Tibial nerve (tissue), 4 donors: ENCODE measurements around the gene CGB2. TPM values are rescaled to one million over a fixed set of nuclear protein-coding genes. Genes with fewer than 3 reads are reported as not detected.

Experiments
- DNase-seq, 2 donors: peaks; one replicate each; pipeline ENCODE4 v3.0.0-alpha.2; 2019; ENCODE audit warnings: low spot score in 2 of 2
- H3K27ac ChIP-seq, 4 donors: fragments of 200-600 bp; sonication (generic) in 3 of 4; one replicate each; pipeline ENCODE4 v1.5.1; 2017 to 2019; ENCODE audit warnings: mild to moderate bottlenecking in 1 of 4
- H3K27me3 ChIP-seq, 2 donors: fragments of 200-600 bp; sonication (generic) in 1 of 2; one replicate each; pipeline versions ENCODE4 v1.5.1 to v1.6.0; 2017 to 2019
- H3K36me3 ChIP-seq, 3 donors: fragments of 200-600 bp; sonication (generic); one replicate each; pipeline ENCODE4 v1.5.1; 2018 to 2019
- H3K4me1 ChIP-seq, 4 donors: fragments of 200-600 bp; sonication (generic) in 3 of 4; one replicate each; pipeline ENCODE4 v1.5.1; 2017 to 2019
- H3K4me3 ChIP-seq, 4 donors: fragments of 200-600 bp; sonication (generic) in 3 of 4; one replicate each; pipeline ENCODE4 v1.5.1; 2017 to 2019; ENCODE audit warnings: mild to moderate bottlenecking in 1 of 4, moderate library complexity in 1 of 4
- H3K9me3 ChIP-seq, 4 donors: fragments of 200-600 bp; sonication (generic) in 3 of 4; one replicate each; pipeline ENCODE4 v1.5.1; 2017 to 2019
- EP300 ChIP-seq, 2 donors: sonication (generic); formaldehyde crosslinking; IDR thresholded peaks; one replicate each; pipeline ENCODE4 v1.6.1; 2017; ENCODE audit warnings: antibody characterized with exemption in 2 of 2, mild to moderate bottlenecking in 1 of 2
- POLR2A ChIP-seq, 2 donors: fragments of 450-650 bp; IDR thresholded peaks; one replicate each; pipeline ENCODE4 v1.6.1; 2017; ENCODE audit warnings: antibody characterized with exemption in 2 of 2, mild to moderate bottlenecking in 2 of 2, moderate library complexity in 2 of 2
- WGBS, 2 donors: methylation state at CpG; one replicate each; pipeline ENCODE4 v1.1.5; 2018; 5-methylcytosine and 5-hydroxymethylcytosine counted together
- total RNA-seq, 4 donors: library from RNA; depleted of rRNA; stranded (reverse); fragments of >200 nt; gene quantifications; one replicate each; pipeline ENCODE4 v1.1.0, GENCODE V29; 2016
- TF ChIP-seq, protein P1 (sequence below), 5 experiments: fragments of 200-600 bp in 3 of 5; fragments of 450-650 bp in 2 of 5; sonication (generic) in 3 of 5; IDR thresholded peaks; one replicate each; pipeline ENCODE4 v1.5.1; 2016 to 2019; ENCODE audit warnings: antibody characterized with exemption in 5 of 5, mild to moderate bottlenecking in 3 of 5, moderate library complexity in 2 of 5

CGB2 gene
- total RNA-seq, 4 donors from 2014 or later, result not detected

DNA sequence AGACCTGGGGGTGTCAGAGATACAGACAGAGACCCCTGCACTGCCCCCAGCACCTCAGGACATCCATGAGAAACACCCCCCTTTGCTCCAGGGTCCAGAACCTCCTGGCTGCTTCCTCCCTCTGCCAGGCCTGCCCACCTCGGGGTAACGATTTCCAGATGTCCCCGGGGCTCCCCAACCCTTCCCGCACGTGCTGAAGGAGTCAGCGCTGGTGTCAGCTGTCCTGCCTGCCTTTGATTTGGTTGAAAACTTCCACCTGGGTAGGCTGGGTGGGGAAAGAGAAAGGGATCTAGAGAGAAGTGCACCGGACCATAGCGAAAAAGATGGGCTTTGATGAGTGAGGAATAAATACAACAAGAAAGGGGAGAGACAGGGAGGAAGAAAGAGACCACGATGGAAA is 27.4 kb downstream of the CGB2 start:
- no peak overlapping the region for H3K4me3 ChIP-seq
- 53 to 57% methylated on average over 9 of the region's 9 CpGs for WGBS, 2 donors
- peaks cover 0 to 78% of the 10 kb centered on the region in 2 donors for H3K27me3 ChIP-seq
- no peaks in the 10 kb centered on the region for H3K36me3 ChIP-seq
- no peak overlapping the region for H3K27ac ChIP-seq
- DNase-seq, result no peak
- no peaks in the 10 kb centered on the region for H3K9me3 ChIP-seq
- TF ChIP-seq POLR2A (IDR thresholded peaks at IDR 0.05), result no peak
- TF ChIP-seq, protein P1, sequence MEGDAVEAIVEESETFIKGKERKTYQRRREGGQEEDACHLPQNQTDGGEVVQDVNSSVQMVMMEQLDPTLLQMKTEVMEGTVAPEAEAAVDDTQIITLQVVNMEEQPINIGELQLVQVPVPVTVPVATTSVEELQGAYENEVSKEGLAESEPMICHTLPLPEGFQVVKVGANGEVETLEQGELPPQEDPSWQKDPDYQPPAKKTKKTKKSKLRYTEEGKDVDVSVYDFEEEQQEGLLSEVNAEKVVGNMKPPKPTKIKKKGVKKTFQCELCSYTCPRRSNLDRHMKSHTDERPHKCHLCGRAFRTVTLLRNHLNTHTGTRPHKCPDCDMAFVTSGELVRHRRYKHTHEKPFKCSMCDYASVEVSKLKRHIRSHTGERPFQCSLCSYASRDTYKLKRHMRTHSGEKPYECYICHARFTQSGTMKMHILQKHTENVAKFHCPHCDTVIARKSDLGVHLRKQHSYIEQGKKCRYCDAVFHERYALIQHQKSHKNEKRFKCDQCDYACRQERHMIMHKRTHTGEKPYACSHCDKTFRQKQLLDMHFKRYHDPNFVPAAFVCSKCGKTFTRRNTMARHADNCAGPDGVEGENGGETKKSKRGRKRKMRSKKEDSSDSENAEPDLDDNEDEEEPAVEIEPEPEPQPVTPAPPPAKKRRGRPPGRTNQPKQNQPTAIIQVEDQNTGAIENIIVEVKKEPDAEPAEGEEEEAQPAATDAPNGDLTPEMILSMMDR (IDR thresholded peaks at IDR 0.05), result no peak
- TF ChIP-seq EP300 (IDR thresholded peaks at IDR 0.05), result no peak
- peaks cover 0 to 27% (median 14%) of the 10 kb centered on the region in 4 donors for H3K4me1 ChIP-seq

DNA sequence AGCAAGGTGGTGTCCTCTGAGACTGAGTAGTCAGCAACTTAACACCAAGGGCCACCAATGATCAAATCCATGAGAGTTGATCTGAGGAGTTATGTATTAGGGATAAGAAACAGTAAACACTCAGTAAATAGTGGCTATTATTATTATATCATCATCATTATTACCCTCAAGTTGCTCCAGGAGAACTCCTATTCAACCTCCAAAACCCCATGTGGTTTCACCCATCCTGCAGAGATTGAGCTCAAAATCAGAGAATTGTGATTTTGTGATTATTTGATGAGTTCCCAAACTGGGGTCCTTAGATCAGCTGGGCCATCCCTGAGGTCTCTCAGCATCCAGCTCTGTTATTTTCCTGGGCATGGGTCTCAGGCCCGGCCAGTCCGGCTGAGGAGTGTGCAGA is 29.3 kb downstream of the CGB2 start:
- Histone ChIP-seq H3K9me3 (no peaks in the 10 kb centered on the region), H3K27ac (no peak overlapping the region), H3K4me3 (no peak overlapping the region), H3K27me3 (peaks cover 2 to 90% of the 10 kb centered on the region in 2 donors), H3K4me1 (peaks cover 0 to 35% (median 20%) of the 10 kb centered on the region in 4 donors), H3K36me3 (no peaks in the 10 kb centered on the region)
- TF ChIP-seq, protein P1 (IDR thresholded peaks at IDR 0.05), result no peak
- TF ChIP-seq POLR2A (IDR thresholded peaks at IDR 0.05), result no peak
- no peak for TF ChIP-seq EP300 (IDR thresholded peaks at IDR 0.05)
- WGBS, 2 donors, result 94 to 96% methylated on average over 2 of the region's 2 CpGs
- no peak for DNase-seq

DNA sequence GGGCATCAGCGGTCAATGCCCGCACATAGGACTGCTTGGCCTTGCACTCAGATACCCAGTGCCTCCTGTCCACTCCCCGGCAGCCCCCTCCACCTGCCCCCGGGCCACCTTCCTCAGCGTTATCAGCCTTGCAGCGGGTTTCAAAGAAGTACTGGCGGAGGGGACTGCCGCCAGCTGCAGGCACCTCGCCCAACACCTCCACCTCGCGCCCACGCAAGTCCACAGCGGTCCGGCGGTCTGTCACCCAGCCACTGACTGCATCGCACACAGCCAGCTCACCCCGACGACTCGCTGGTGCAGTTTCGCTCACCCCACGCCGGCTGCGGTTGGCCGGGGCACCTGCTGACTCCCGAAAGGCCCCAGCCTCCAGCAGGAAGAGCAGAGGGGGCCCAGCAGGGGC is 29.8 kb downstream of the CGB2 start:
- WGBS, 2 donors, result 73 to 75% methylated on average over 23 to 25 of the region's 25 CpGs
- H3K27me3 ChIP-seq, result peaks cover 2 to 90% of the 10 kb centered on the region in 2 donors
- H3K4me1 ChIP-seq, result peaks cover 0 to 30% (median 19%) of the 10 kb centered on the region in 4 donors
- no peaks in the 10 kb centered on the region for H3K9me3 ChIP-seq
- no peak overlapping the region for H3K4me3 ChIP-seq
- no peaks in the 10 kb centered on the region for H3K36me3 ChIP-seq
- H3K27ac ChIP-seq, result no peak overlapping the region
- no peak for TF ChIP-seq EP300 (IDR thresholded peaks at IDR 0.05)
- no peak for TF ChIP-seq POLR2A (IDR thresholded peaks at IDR 0.05)
- TF ChIP-seq, protein P1 (IDR thresholded peaks at IDR 0.05), result no peak
- no peak for DNase-seq

- H3K27ac ChIP-seq, result no peak overlapping the region
- DNase-seq, result no peak
- no peaks in the 10 kb centered on the region for H3K9me3 ChIP-seq
- 49 to 69% methylated on average over 9 to 10 of the region's 10 CpGs for WGBS, 2 donors
- no peaks in the 10 kb centered on the region for H3K36me3 ChIP-seq
- TF ChIP-seq, protein P1 (IDR thresholded peaks at IDR 0.05), result no peak
- TF ChIP-seq EP300 (IDR thresholded peaks at IDR 0.05) (no peak), POLR2A (IDR thresholded peaks at IDR 0.05) (no peak)
- peaks cover 2 to 89% of the 10 kb centered on the region in 2 donors for H3K27me3 ChIP-seq
- no peak overlapping the region for H3K4me3 ChIP-seq
- peaks cover 0 to 11% (median 6%) of the 10 kb centered on the region in 4 donors for H3K4me1 ChIP-seq
These were observed 32.4 kb downstream of the CGB2 start for GRCh38 chr19:49064029-49064629.

DNA sequence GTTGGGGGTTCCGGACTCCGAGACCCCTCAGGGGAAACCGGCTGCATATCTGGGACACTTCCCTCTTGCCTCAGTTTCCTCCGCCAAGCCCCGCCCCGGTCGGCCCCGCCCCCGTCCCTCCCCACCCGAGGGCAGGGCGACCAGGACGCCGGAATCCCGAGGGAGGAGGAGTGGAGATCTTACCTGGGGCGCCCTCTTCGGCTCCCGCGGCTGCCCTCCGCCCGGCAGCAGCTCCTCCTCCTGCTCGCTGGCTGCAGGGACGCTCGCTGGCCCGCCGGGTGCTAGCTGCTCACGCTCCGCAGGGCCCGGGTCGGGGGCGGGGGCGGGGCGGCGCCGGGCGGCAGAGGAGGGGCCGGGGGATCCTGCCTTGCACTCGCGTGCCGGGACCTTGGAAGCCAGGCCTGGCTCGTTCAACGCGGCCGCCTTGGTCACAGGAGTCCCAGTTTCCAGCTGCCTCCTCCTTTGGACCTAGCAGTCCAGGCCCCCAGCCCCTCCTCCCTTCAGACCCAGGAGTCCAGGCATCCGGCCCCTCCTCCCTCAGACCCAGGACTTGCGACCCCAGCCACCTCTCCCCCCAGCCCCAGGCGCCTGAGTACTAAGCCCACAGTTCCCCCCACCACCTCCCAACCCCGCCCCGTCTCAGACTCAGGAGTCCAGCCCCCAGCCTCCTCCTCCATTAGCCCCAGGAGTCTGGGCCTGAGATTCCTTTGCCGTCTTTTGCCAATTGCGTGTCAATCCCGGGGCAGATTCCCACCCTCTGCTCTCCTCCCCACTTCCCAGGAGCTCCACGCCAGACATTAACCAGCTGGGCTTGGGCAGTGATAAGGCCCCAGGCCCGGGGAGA is 33.3 kb downstream of the CGB2 start, which contains the start of gene NTF4:
Gene NTF4 (minus strand): TSS at position 51 of the 844 bp plus-strand sequence. CDS start 2,821 bp downstream, outside the sequence.
- TF ChIP-seq, protein P1 (IDR thresholded peaks at IDR 0.05), result no peak
- TF ChIP-seq EP300 (IDR thresholded peaks at IDR 0.05) (no peak), POLR2A (IDR thresholded peaks at IDR 0.05) (no peak)
- WGBS, 2 donors, result 8 to 9% methylated on average over 18 to 23 of the region's 53 CpGs
- Histone ChIP-seq H3K27me3 (peaks cover 2 to 91% of the 10 kb centered on the region in 2 donors), H3K4me1 (peaks cover 0 to 11% (median 6%) of the 10 kb centered on the region in 4 donors), H3K4me3 (peak within 1 kb of the TSS in 1 of 4 donors; percentile 11), H3K27ac (no peak within 1 kb of the TSS), H3K9me3 (no peaks in the 10 kb centered on the region), H3K36me3 (no peaks in the 10 kb centered on the region)
- no peak for DNase-seq
